ENCODE measurements around the gene SRCIN1. TPM values are rescaled to one million over a fixed set of nuclear protein-coding genes. Genes with fewer than 3 reads are reported as not detected.
A peak's percentile ranks its signal among the peaks of the same experiment; 100 is the strongest.
"Not testable (repeated sequence)": the region's sequence is repeated elsewhere in the genome, so short reads cannot be mapped to it uniquely, and the experiment has no call there.

The SRCIN1 gene
- total RNA-seq, 1 donor from 2014 or later = 0.59 TPM

DNA sequence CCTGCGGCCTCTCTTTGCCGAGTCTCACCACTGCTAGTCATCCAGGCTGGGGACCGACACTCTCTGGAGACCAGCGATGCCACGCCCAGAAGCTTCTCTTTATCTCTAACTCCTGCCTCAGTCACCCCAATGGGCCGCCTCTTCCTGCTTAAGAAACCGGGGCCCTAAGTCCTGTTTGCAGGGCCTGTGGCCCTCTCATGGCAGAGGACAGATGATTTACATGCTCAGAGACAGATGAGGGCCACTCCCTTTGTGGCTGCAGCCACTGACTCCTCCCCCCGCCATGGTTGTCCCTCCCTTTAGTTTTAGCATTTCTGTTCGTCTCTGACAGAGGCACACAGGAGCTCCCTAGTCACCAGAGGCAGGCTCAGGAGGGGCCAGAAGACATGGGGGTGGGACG is 106.5 kb downstream of the SRCIN1 start:
- not testable (repeated sequence) for H3K27me3 Mint-ChIP-seq (ENCODE audit: unreplicated experiment); H3K27ac Mint-ChIP-seq (ENCODE audit: unreplicated experiment)
- H3K36me3 Mint-ChIP-seq (ENCODE audit: low read depth, unreplicated experiment) = peaks cover 18% of the 10 kb centered on the region

DNA sequence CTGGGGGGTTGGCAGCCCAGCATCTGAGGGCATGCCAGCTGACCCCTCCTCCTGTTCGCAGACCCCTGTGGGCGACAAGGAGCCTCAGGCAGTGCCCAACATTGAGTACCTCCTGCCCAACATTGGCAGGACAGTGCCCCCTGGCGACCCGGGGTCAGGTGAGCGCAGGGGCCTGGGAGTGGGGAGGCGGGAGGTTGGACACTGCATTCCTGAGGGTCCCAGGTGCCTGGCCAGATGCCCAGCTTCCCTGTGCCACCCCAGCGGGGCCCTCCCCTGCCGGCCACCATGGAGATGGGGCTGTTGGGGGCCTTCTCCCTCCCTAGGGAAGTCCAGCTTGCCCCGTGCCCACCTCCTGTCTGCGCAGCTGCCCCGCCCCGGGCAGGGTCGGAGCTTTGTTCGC is 107.4 kb downstream of the SRCIN1 start:
- no peak for DNase-seq (ENCODE audit: low spot score)
- no peak overlapping the region for H3K27ac Mint-ChIP-seq (ENCODE audit: unreplicated experiment)
- H3K36me3 Mint-ChIP-seq (ENCODE audit: low read depth, unreplicated experiment) = peaks cover 25% of the 10 kb centered on the region

More for the DNA sequence above, 106.5 kb downstream of the SRCIN1 start:
- not testable (repeated sequence) for DNase-seq (ENCODE audit: low spot score); H3K4me3 Mint-ChIP-seq (ENCODE audit: unreplicated experiment); H3K4me1 Mint-ChIP-seq (ENCODE audit: unreplicated experiment); H3K9me3 Mint-ChIP-seq (ENCODE audit: unreplicated experiment)

DNA sequence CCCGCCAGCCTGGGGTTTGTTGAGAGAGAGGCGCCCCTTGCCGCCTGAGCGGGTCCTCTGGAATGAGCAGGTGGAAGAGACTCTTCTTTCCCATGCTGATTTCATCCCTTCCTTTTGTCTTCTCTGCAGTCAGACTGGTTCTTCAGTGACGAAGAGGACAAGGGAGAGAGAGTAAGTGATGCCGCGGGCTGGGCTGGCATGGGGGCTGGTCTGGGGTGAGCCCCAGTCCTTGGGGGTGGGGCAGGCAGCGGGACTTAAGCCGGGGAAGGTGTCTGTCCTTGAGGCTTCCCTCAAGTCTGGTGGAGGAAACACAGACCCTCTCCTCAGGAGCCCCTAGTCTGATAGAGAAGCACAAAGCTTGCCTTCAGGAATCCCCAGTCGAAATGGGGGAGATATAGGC is 108.1 kb downstream of the SRCIN1 start:
- Mint-ChIP-seq H3K36me3 (ENCODE audit: low read depth, unreplicated experiment) (peaks cover 24% of the 10 kb centered on the region), H3K27me3 (ENCODE audit: unreplicated experiment) (peaks cover 11% of the 10 kb centered on the region)
- H3K4me3 Mint-ChIP-seq (ENCODE audit: unreplicated experiment); H3K9me3 Mint-ChIP-seq (ENCODE audit: unreplicated experiment); H3K4me1 Mint-ChIP-seq (ENCODE audit: unreplicated experiment); H3K27ac Mint-ChIP-seq (ENCODE audit: unreplicated experiment); DNase-seq (ENCODE audit: low spot score): not testable (repeated sequence)

More for the DNA sequence above, 107.4 kb downstream of the SRCIN1 start:
- TF ChIP-seq, protein P1, sequence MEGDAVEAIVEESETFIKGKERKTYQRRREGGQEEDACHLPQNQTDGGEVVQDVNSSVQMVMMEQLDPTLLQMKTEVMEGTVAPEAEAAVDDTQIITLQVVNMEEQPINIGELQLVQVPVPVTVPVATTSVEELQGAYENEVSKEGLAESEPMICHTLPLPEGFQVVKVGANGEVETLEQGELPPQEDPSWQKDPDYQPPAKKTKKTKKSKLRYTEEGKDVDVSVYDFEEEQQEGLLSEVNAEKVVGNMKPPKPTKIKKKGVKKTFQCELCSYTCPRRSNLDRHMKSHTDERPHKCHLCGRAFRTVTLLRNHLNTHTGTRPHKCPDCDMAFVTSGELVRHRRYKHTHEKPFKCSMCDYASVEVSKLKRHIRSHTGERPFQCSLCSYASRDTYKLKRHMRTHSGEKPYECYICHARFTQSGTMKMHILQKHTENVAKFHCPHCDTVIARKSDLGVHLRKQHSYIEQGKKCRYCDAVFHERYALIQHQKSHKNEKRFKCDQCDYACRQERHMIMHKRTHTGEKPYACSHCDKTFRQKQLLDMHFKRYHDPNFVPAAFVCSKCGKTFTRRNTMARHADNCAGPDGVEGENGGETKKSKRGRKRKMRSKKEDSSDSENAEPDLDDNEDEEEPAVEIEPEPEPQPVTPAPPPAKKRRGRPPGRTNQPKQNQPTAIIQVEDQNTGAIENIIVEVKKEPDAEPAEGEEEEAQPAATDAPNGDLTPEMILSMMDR (IDR thresholded peaks at IDR 0.05; ENCODE audit: unreplicated experiment) = no peak
- no peaks in the 10 kb centered on the region for H3K9me3 Mint-ChIP-seq (ENCODE audit: unreplicated experiment)
- no peak overlapping the region for H3K4me3 Mint-ChIP-seq (ENCODE audit: unreplicated experiment)
- H3K4me1 Mint-ChIP-seq (ENCODE audit: unreplicated experiment) = no peaks in the 10 kb centered on the region
- peaks cover 11% of the 10 kb centered on the region for H3K27me3 Mint-ChIP-seq (ENCODE audit: unreplicated experiment)

DNA sequence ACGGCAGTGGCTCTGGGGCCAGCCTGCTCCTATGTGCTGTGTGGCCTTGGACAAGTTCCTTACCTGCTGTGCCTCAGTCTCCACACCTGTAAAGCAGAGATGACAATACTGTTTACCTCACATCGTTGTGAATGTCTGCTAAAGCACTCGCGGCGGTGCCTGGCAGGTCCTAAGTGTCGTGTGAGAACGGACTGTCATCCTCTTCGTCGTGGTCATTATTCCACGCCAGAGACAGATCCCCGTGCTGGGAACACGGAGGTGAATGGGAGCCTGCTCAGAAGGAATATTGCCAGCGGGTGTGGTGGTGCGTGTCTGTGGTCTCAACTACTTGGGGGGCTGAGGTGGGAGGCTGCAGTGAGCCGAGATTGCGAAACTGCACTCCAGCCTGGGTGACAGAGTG is 111.6 kb downstream of the SRCIN1 start:
- H3K36me3 Mint-ChIP-seq (ENCODE audit: low read depth, unreplicated experiment) = peaks cover 41% of the 10 kb centered on the region
- not testable (repeated sequence) for H3K4me3 Mint-ChIP-seq (ENCODE audit: unreplicated experiment); H3K27me3 Mint-ChIP-seq (ENCODE audit: unreplicated experiment); H3K9me3 Mint-ChIP-seq (ENCODE audit: unreplicated experiment); DNase-seq (ENCODE audit: low spot score); H3K4me1 Mint-ChIP-seq (ENCODE audit: unreplicated experiment); H3K27ac Mint-ChIP-seq (ENCODE audit: unreplicated experiment)

DNA sequence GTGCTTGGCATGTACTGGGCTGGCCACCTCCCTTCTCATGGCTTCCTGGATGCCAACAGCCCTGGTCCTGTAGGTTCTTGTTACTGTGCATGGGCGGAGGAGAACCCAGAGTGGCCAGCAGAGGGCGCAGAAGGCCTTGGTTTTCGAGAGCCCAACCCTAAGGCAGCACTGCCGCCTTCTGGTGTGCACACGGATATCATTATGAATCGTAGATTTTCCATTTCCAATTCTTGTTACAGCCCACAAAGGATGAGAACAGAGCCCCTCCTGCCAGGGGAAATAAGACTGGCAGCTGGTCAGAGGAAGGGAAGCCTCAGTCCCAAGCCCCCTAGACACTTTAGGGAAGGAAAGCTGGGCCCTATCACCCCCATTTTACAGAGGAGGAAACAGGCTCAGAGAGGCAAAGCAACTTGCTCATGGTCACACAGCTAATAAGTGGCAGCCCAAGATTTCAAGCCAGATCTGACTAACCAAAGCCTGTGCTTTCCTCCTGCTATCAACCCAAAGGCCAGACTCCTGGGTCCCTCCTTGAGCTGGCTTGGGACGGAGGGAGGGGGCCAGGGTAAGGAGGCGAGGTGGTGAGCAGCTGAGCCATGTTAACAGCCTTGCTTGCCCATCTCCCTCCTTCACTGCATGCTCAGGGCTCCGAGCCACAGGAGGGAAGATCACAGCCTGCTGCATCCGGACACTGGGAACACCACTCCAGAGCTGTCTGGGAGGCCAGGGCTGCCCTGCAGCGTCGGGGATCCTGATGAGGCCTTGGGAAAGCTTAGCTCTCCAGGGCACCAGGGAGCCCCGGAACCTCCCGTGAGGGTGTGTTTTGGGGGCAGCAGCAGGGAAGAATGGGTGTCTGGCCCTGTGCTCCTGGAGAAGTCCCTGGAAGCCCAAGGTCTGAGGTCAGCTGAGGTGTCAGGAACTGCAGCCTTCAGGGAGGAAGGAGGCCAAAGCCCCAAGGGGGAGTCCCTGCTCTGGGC is 113.4 kb downstream of the SRCIN1 start:
- TF ChIP-seq, protein P1 (IDR thresholded peaks at IDR 0.05; ENCODE audit: unreplicated experiment) = peak; percentile 54
- H3K27ac Mint-ChIP-seq (ENCODE audit: unreplicated experiment); H3K9me3 Mint-ChIP-seq (ENCODE audit: unreplicated experiment); H3K4me1 Mint-ChIP-seq (ENCODE audit: unreplicated experiment); H3K27me3 Mint-ChIP-seq (ENCODE audit: unreplicated experiment): not testable (repeated sequence)
- DNase-seq (ENCODE audit: low spot score) = peak; percentile 94
- H3K36me3 Mint-ChIP-seq (ENCODE audit: low read depth, unreplicated experiment) = peaks cover 41% of the 10 kb centered on the region
- H3K4me3 Mint-ChIP-seq (ENCODE audit: unreplicated experiment) = peak overlapping the region; percentile 15

DNA sequence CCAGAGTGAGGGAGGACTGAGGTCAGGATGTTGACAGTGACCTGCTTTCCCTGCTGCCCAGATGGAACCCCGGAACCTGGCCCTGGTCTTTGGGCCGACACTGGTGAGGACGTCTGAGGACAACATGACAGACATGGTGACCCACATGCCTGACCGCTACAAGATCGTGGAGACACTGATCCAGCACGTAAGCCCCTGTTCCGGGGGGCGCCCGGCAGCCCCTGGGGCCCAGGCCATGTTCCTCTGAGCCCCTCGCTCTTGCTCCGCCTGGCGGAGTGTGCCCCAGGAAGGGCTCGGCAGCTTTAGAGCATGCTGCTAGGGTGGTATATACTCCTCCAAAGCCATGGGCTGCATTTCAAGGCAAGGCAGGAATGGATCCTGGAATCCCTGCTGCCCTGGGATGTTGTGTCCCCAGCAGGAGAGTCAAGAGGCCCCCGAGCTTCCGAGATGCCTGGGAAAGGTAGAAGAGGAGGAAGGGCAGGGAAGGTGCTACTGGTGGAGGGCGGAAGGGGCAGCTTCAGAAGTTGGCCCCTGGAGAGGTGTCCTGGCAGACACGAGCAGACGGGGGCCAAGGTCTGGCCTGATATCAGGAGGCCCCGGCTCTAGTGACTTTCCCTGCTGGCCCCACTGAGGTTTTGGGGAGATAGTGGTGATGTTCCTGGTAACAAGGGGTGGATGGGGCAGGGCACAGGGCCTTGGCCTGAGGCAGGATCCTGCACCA is 114.2 kb downstream of the SRCIN1 start:
- H3K4me1 Mint-ChIP-seq (ENCODE audit: unreplicated experiment); DNase-seq (ENCODE audit: low spot score); H3K27ac Mint-ChIP-seq (ENCODE audit: unreplicated experiment); H3K9me3 Mint-ChIP-seq (ENCODE audit: unreplicated experiment); H3K27me3 Mint-ChIP-seq (ENCODE audit: unreplicated experiment): not testable (repeated sequence)
- H3K36me3 Mint-ChIP-seq (ENCODE audit: low read depth, unreplicated experiment) = peaks cover 49% of the 10 kb centered on the region
- H3K4me3 Mint-ChIP-seq (ENCODE audit: unreplicated experiment) = peak overlapping the region; percentile 15

DNA sequence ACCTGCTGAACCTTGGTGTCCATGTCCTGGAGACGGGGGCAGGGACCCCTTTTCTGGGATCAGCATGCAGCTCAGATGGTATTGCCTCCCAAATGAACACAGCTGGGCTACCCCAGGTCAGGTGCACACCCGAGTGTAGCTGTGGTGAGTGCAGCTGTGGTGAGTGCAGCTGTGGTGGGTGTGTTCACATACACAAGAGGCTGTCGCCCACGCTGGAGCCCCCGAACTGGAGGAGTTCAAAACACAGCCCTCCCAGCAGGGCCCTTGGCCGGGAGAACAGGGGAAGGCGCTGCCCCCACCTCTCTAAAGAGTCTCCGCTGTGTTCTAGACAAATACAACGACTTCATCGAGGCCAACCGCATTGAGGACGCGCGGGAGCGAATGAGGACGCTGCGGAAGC is 116.0 kb downstream of the SRCIN1 start:
- Mint-ChIP-seq H3K4me3 (ENCODE audit: unreplicated experiment) (peak overlapping the region; percentile 47), H3K36me3 (ENCODE audit: low read depth, unreplicated experiment) (peaks cover 51% of the 10 kb centered on the region), H3K27me3 (ENCODE audit: unreplicated experiment) (peaks cover 14% of the 10 kb centered on the region)
- H3K27ac Mint-ChIP-seq (ENCODE audit: unreplicated experiment); H3K4me1 Mint-ChIP-seq (ENCODE audit: unreplicated experiment); DNase-seq (ENCODE audit: low spot score); H3K9me3 Mint-ChIP-seq (ENCODE audit: unreplicated experiment): not testable (repeated sequence)

DNA sequence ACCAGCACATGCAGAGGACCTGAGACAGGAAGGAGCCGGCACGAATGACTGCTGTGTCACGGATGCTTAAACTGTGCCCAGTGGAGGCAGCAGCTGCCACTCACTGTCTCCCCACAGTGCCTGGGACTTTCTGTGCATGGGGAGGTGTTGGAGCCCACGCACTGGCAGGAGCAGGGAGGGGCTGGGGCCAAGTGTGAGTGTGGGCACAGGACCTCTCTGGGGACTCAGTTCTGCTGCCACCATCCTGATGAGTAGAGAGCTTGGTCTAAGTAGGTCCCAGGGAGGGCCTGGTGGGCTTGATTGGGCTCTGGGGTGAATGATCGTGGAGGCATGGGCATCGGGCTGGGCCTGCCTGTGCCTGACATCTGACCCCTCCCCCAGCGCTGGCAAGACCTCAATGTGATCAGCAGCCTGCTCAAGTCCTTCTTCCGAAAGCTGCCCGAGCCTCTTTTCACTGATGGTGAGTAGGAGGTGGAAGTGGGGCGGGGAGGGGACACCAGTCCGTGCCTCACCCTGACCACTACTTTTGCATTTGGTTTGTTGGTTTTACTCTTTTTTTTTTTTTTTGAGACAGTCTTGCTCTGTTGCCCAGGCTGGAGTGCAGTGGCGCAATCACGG is 120.0 kb downstream of the SRCIN1 start:
- not testable (repeated sequence) for H3K9me3 Mint-ChIP-seq (ENCODE audit: unreplicated experiment); H3K27ac Mint-ChIP-seq (ENCODE audit: unreplicated experiment); H3K27me3 Mint-ChIP-seq (ENCODE audit: unreplicated experiment); DNase-seq (ENCODE audit: low spot score)
- Mint-ChIP-seq H3K36me3 (ENCODE audit: low read depth, unreplicated experiment) (peaks cover 47% of the 10 kb centered on the region), H3K4me1 (ENCODE audit: unreplicated experiment) (peaks cover 14% of the 10 kb centered on the region), H3K4me3 (ENCODE audit: unreplicated experiment) (peak overlapping the region; percentile 68)

All from endothelial cell (in vitro differentiated cells).